Neutrophil (primary cell): ENCODE measurements around the gene CBFA2T3.

Experiments used
- H3K27ac ChIP-seq: fragments of 200-600 bp; sonication (generic); 2 replicates; pipeline ENCODE4 v1.5.1; 2016; ENCODE audit warnings: mild to moderate bottlenecking, moderate library complexity
- H3K27me3 ChIP-seq: fragments of 200-600 bp; sonication (generic); 2 replicates; pipeline ENCODE4 v1.6.0; 2016; ENCODE audit warnings: mild to moderate bottlenecking
- H3K36me3 ChIP-seq: fragments of 200-600 bp; sonication (generic); 2 replicates; pipeline ENCODE4 v1.5.1; 2017
- H3K4me1 ChIP-seq, 2 experiments: fragments of 200-600 bp in 1 of 2; sonication (generic) in 1 of 2; 1 replicate in 1 of 2; 2 replicates in 1 of 2; pipeline versions ENCODE4 v1.5.1 to v1.6.1; 2013 to 2016; ENCODE audit warnings: low read depth in 1 of 2, low read length in 1 of 2, mild to moderate bottlenecking in 1 of 2, moderate library complexity in 1 of 2; ENCODE audit not compliant: control insufficient read depth in 1 of 2, insufficient read depth in 1 of 2
- H3K4me3 ChIP-seq, 2 experiments: fragments of 200-600 bp in 1 of 2; sonication (generic) in 1 of 2; 1 replicate in 1 of 2; 2 replicates in 1 of 2; pipeline ENCODE4 v1.5.1; 2013 to 2016; ENCODE audit warnings: low read depth in 1 of 2, low read length in 1 of 2, mild to moderate bottlenecking in 1 of 2, moderate library complexity in 1 of 2
- H3K9me3 ChIP-seq: fragments of 200-600 bp; sonication (generic); 2 replicates; pipeline ENCODE4 v1.5.1; 2016
- TF ChIP-seq, protein P1 (sequence below): fragments of 200-600 bp; sonication (generic); IDR thresholded peaks from 2 replicates; pipeline ENCODE4 v1.5.1; 2016; ENCODE audit warnings: antibody characterized with exemption

Gene CBFA2T3

DNA sequence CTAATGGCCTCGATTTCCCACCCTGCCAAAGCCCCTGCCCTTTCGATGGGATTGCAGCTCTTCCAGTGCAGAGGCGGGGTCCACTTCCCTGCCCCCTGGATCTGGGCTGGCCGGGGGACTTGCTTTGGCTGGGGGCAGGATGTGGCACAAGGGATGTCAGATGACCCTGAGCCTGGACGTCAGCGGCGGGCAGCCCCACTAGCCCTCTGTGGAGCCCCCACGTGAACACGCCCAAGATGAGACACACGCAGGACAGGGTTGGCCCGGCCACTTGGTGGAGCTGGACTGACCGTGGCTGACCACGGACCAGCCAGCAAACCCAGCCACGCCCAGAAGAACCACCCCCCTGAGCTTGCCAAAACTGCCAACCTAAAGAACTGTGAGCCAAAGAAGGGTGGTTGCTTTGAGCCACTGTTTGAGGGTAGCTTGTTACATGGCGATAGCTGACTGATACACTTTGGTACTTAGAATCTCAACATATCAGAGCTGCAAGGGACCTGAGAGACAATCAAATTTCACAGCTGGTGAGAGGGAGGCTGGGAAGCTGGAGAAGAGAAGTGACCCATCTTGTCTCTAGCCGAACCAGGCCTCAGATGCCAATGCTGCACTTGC lies 63.9 kb downstream of the CBFA2T3 start:
- no peaks in the 10 kb centered on the region for H3K27me3 ChIP-seq
- no peak overlapping the region for H3K4me3 ChIP-seq
- H3K4me1 ChIP-seq: no peaks in the 10 kb centered on the region
- no peak overlapping the region for H3K27ac ChIP-seq
- H3K9me3 ChIP-seq: no peaks in the 10 kb centered on the region
- TF ChIP-seq, protein P1, sequence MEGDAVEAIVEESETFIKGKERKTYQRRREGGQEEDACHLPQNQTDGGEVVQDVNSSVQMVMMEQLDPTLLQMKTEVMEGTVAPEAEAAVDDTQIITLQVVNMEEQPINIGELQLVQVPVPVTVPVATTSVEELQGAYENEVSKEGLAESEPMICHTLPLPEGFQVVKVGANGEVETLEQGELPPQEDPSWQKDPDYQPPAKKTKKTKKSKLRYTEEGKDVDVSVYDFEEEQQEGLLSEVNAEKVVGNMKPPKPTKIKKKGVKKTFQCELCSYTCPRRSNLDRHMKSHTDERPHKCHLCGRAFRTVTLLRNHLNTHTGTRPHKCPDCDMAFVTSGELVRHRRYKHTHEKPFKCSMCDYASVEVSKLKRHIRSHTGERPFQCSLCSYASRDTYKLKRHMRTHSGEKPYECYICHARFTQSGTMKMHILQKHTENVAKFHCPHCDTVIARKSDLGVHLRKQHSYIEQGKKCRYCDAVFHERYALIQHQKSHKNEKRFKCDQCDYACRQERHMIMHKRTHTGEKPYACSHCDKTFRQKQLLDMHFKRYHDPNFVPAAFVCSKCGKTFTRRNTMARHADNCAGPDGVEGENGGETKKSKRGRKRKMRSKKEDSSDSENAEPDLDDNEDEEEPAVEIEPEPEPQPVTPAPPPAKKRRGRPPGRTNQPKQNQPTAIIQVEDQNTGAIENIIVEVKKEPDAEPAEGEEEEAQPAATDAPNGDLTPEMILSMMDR: no peak
- peaks cover 12% of the 10 kb centered on the region for H3K36me3 ChIP-seq

DNA sequence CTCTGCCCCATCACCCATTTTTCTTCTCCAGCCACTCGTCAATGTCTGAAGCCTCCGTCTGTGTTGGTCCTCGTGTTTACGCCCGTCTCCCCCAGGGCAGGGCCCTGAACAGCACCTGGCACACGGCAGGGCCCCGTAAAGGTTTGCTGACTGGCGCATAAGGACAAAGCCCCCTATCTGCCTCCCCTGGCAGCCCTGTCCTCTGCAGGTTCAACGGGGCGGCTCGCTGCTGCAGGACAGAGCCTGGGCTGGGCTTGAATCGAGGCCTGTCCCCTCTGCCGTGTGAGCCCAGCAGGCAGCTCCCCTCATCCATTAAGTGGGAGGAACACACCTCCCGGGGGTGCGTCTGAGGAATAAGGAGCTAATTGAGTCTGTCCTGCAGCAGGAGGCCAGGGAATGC lies 64.5 kb downstream of the CBFA2T3 start:
- no peaks in the 10 kb centered on the region for H3K4me1 ChIP-seq
- H3K27ac ChIP-seq: no peak overlapping the region
- H3K36me3 ChIP-seq: peaks cover 12% of the 10 kb centered on the region
- H3K27me3 ChIP-seq: no peaks in the 10 kb centered on the region
- TF ChIP-seq, protein P1: no peak
- H3K4me3 ChIP-seq: no peak overlapping the region
- no peaks in the 10 kb centered on the region for H3K9me3 ChIP-seq

DNA sequence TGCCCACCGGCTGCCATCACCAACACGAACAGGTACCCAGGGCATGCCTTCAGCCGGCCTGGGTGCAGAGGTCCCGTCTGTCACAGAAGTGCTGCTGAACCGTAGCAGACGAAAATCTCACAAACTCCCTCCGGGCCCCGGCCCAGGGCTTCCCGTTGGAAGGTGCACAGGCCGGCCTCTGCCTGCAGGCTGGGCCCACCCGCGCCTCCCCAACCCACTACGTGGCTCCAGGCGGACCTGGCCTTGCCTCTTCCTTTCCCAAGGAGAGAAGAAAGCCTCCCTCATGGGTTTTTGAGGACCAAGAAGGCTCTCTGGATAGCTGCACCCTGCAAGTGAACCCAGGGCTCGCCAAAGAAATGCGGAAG lies 65.1 kb downstream of the CBFA2T3 start:
- TF ChIP-seq, protein P1: no peak
- Histone ChIP-seq H3K27me3 (no peaks in the 10 kb centered on the region), H3K9me3 (no peaks in the 10 kb centered on the region), H3K4me1 (no peaks in the 10 kb centered on the region), H3K4me3 (no peak overlapping the region), H3K27ac (no peak overlapping the region), H3K36me3 (peaks cover 12% of the 10 kb centered on the region)

DNA sequence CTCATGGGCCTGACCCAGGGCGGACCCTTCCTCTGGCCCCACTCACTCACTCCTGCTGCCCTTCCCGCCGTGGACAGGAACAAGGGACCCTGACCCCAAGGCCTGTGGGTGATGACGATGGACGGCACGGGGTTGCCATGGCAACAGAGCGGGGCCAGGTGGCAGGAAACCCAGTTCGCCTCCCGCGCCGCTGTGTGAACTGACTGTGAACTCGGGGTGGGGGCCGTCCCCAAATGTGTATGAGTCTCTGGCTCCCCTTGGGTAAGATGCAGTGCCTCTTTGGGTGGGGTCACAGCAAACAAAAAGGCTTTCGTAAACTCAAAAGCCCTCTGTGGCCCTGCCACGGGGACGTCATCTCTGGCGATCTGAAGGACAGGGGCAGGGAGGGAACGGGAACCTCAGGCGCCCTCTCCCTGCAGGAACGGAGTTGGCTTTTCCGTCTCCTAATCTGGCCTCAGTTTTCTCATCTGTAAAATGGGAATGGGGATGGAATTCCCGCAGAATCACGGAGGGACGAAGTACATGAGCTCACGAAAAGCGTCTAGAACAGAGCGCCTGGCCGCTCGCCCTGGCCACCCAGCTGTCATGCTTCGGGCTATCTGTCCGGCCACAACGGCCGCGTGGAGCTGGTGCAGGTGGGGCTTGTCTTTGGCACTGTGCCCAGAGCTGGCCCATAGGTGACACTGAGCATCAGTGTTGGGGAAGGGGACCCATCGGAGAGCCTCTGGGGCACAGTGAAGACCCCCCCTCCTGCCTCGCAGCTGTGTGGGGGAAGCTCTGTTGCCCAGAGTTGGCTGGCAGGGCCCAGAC lies 65.7 kb downstream of the CBFA2T3 start:
- TF ChIP-seq, protein P1: no peak

DNA sequence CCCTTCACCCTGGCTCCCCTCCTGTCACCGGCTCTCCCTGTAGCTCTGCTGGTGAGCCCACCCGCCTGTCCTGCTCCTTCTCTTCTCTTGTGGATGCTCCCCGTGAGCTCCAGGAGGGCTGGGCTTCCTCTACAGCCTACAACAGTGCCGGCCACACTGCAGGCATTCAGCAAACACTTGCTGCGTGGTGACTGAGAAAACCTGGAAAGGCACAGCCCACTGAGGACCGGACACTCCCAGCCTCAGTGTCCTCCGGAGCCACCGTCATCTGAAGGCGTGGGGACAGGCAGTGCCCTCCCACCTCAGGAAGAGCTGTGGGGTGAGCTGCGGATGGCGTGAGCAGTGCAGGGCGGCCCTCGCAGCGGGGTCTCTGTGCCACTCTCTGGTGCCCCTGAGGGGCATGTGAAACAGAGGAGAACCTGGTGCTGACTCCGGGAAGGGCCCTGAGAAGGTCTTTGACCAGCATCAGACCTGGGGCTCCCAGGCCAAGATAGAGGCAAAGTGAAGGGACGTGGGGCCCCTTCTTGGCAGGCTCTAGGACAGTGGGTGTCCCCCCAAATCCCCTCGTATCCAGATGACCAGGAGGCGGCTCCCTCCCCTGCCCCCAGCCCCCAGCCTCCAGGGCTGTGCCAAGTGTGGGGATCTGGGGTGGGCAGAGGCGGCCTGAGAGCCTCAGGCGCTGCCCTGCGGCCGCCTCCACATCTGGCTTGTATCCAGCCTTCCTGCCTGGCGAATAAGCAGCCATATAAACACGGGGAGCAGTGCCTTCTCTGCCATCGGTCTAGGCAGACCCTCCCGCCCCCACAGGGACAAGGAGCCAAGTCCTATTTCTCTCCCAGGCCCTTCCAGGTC lies 66.5 kb downstream of the CBFA2T3 start:
- TF ChIP-seq, protein P1: no peak
- Histone ChIP-seq H3K4me1 (peaks cover 6 to 9% of the 10 kb centered on the region in 2 experiments), H3K9me3 (no peaks in the 10 kb centered on the region), H3K27ac (no peak overlapping the region), H3K4me3 (no peak overlapping the region), H3K27me3 (no peaks in the 10 kb centered on the region), H3K36me3 (peaks cover 6% of the 10 kb centered on the region)

More for the DNA sequence above, 65.7 kb downstream of the CBFA2T3 start:
- H3K27me3 ChIP-seq: no peaks in the 10 kb centered on the region
- H3K4me3 ChIP-seq: no peak overlapping the region
- peaks cover 2 to 5% of the 10 kb centered on the region in 2 experiments for H3K4me1 ChIP-seq
- H3K36me3 ChIP-seq: peaks cover 12% of the 10 kb centered on the region
- no peak overlapping the region for H3K27ac ChIP-seq
- no peaks in the 10 kb centered on the region for H3K9me3 ChIP-seq
